ENCODE measurements around the gene CDH4.

CDH4 gene

DNA sequence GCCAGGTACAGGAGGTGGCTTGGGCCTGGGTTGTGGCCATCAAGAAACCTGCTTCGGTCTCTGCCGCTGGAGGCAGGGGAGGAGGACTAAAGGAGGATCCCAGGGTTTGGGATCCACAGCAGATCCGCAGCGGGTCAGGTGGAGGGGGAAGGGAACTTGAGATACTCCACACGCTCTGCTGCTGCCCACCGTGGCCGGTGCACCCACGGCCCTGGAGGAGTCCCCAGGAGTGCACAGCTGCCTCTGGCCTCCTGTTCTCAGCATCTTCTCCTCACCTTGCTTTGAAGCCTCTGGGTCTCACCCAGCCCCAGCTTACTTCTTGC is 286.8 kb downstream of the CDH4 start:
- H3K9ac ChIP-seq (ENCODE audit: low read depth, low read length) = no peak overlapping the region
- H3K36me3 ChIP-seq (ENCODE audit: insufficient read depth, low read length) = no peaks in the 10 kb centered on the region
- H3K27me3 ChIP-seq (ENCODE audit: control insufficient read depth, insufficient read depth, low read length) = no peaks in the 10 kb centered on the region
- no peaks in the 10 kb centered on the region for H3K4me1 ChIP-seq (ENCODE audit: control insufficient read depth, insufficient read depth, low read length)
- no peak overlapping the region for H3K4me3 ChIP-seq (ENCODE audit: low read length)
- H3K9me3 ChIP-seq (replicated peaks; ENCODE audit: low read length) = no peaks in the 10 kb centered on the region
- H3K4me2 ChIP-seq (ENCODE audit: low read length) = no peak overlapping the region

DNA sequence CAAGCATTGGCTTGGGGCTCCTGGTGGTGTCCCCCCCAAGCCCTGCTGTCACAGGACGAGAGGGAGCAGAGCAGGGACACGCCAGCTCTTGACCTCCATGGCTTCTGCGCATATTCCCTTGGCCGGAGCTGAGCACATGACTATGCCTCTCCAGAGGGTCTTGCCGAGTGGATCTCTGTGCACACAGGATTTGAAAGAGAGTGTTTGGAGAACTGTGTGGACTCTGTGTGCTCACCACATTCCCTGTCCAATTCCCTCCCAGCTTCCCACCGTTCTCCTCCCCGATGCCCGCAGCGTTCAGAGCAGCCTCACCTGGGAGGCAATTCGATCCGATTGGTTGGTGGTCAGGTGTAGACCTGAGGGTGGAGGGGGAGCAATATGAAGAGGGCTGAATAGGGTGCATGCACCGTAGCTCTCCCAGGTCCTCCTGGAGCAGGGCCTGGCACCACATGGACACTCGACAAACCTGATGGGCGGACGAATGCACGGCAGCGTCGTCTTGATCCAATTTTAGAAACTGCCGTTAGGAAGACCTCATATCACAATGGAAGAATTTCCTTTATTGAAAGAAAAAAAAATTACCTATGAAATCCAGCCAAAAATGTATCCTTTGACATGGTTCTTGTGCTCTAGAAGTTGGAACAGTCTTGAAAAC is 287.8 kb downstream of the CDH4 start:
- Histone ChIP-seq H3K36me3 (ENCODE audit: insufficient read depth, low read length) (no peaks in the 10 kb centered on the region), H3K4me3 (ENCODE audit: low read length) (no peak overlapping the region), H3K4me1 (ENCODE audit: control insufficient read depth, insufficient read depth, low read length) (no peaks in the 10 kb centered on the region), H3K27me3 (ENCODE audit: control insufficient read depth, insufficient read depth, low read length) (no peaks in the 10 kb centered on the region), H3K4me2 (ENCODE audit: low read length) (no peak overlapping the region), H3K9me3 (replicated peaks; ENCODE audit: low read length) (no peaks in the 10 kb centered on the region), H3K9ac (ENCODE audit: low read depth, low read length) (no peak overlapping the region)

DNA sequence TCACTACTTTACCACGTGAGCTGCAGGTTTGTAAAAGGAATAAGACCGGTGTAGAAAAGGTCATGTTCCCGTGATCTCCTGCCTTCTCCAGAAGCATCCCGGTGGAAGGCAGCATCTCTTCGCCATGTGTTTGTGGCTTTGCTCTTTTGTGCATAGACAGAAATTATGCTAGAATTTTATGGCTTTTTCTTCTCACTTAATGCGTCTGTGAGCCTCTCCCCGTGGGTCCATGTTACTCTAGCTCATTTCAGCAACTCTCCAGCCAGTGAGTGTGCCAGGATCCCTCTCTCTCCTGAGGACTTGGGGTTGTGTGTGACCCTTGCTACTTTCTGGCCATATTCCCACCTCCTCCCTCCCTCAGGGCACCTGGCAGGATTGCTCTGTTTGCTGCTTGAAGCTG is 289.5 kb downstream of the CDH4 start:
- no peak overlapping the region for H3K9ac ChIP-seq (ENCODE audit: low read depth, low read length)
- no peaks in the 10 kb centered on the region for H3K9me3 ChIP-seq (replicated peaks; ENCODE audit: low read length)
- H3K4me1 ChIP-seq (ENCODE audit: control insufficient read depth, insufficient read depth, low read length) = no peaks in the 10 kb centered on the region
- no peak overlapping the region for H3K4me3 ChIP-seq (ENCODE audit: low read length)
- H3K27me3 ChIP-seq (ENCODE audit: control insufficient read depth, insufficient read depth, low read length) = no peaks in the 10 kb centered on the region
- no peak overlapping the region for H3K4me2 ChIP-seq (ENCODE audit: low read length)
- no peaks in the 10 kb centered on the region for H3K36me3 ChIP-seq (ENCODE audit: insufficient read depth, low read length)

DNA sequence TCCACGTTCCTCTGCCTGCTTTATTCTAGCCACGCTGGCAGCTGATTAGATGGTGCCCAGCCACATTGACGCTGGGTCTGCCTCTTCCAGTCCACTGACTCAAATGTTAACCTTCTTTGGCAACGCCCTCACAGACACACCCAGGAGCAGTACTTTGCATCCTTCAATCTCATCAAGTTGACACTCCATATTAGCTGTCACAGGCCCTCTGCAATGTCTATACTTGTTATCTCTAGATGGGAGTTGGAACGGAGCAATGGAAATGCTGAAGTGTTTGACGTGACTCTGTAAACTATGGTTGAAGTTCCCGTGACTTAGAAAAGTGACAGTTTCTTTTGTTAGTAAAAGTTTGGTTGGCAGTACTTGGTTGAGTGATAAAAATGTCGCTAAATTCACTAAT is 291.0 kb downstream of the CDH4 start:
- Histone ChIP-seq H3K9ac (ENCODE audit: low read depth, low read length) (no peak overlapping the region), H3K4me2 (ENCODE audit: low read length) (no peak overlapping the region), H3K4me1 (ENCODE audit: control insufficient read depth, insufficient read depth, low read length) (no peaks in the 10 kb centered on the region), H3K9me3 (replicated peaks; ENCODE audit: low read length) (no peaks in the 10 kb centered on the region), H3K36me3 (ENCODE audit: insufficient read depth, low read length) (no peaks in the 10 kb centered on the region), H3K4me3 (ENCODE audit: low read length) (no peak overlapping the region), H3K27me3 (ENCODE audit: control insufficient read depth, insufficient read depth, low read length) (no peaks in the 10 kb centered on the region)

DNA sequence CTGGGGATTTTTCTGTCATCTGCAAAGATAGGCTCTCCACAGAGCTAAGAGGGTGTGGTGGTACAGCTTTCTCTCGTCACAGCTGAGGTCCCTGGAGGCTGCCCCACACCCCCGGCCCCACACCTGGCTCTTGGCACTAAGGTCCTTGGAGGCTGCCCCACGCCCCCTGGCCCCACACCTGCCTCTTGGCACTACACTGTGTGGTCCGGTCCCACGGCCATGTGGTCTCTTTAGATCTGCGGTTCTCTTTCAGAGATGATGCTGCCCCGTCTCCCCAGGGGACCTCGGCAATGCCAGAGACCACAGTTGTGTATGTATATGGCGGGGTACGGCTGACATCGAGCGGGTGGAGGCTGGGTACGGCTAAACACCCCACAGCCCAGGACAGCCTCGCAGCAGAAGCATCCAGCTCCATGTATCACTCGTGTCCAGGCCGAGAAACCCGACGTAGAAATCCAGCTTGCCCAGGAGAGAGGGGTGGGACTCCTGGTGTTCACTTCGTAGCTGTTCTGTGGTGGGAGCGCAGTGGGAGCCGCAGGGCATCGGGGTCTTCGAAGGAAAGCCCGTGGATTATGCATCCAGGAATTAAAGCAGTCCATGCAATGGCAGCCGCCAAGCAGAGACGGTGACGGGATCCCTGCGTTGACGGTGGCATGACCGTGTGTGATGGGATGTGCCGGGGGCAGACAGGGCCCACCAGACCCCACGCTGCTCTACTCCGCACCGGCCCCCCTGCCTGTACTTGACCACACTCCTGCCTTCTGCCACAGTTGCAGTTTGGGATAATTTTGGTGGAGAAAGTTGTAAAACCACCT is 292.1 kb downstream of the CDH4 start:
- H3K36me3 ChIP-seq (ENCODE audit: insufficient read depth, low read length) = no peaks in the 10 kb centered on the region
- no peak overlapping the region for H3K4me3 ChIP-seq (ENCODE audit: low read length)
- H3K9me3 ChIP-seq (replicated peaks; ENCODE audit: low read length) = no peaks in the 10 kb centered on the region
- no peaks in the 10 kb centered on the region for H3K4me1 ChIP-seq (ENCODE audit: control insufficient read depth, insufficient read depth, low read length)
- no peak overlapping the region for H3K4me2 ChIP-seq (ENCODE audit: low read length)
- H3K27me3 ChIP-seq (ENCODE audit: control insufficient read depth, insufficient read depth, low read length) = no peaks in the 10 kb centered on the region
- no peak overlapping the region for H3K9ac ChIP-seq (ENCODE audit: low read depth, low read length)

DNA sequence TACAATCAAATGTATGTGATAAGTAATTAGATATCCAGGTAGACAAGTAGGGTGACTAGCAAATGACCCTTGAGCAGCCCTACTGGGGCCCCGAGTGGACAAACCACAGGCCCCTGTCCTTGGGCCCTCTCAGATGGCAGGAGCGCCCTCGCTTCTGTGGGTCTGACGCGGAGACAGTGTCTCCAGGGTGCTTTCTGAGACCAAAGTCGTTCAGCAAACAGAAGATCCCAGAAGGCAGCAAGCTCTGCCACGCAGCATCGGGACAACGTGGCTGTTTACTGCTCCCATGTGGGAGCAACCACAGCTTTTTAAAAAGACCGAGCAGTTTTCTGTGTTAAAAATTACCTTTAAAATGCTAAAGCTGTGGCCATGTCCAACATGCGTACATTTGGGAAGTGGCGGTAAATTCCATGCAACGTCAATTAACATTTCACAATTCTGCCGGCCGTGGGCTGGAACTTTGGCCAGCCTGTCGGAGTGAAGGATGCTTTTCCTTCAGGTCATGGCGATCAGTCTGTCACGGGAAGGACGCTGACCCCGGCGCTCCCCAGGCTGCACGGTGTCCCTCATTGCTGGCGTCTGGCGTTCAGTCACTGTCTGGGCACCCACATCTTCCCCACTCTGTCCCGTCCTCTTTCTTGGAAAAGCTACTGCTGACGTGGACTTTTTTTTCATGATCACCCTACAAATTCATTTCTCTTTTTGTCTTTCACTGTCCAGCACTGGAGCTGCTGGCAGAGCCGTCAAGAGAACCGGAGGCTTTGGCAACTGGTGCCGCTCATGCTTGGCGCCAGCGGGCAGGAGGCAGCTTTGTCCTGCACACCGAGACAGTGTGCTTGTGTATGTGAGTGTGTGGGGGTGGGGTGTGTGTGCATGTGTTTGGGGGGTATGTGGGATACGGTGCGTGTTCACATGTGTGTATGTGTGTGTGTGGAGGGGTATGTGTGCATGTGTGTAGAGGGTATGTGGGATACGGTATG is 293.1 kb downstream of the CDH4 start:
- Histone ChIP-seq H3K27me3 (ENCODE audit: control insufficient read depth, insufficient read depth, low read length) (no peaks in the 10 kb centered on the region), H3K36me3 (ENCODE audit: insufficient read depth, low read length) (no peaks in the 10 kb centered on the region), H3K9ac (ENCODE audit: low read depth, low read length) (no peak overlapping the region), H3K9me3 (replicated peaks; ENCODE audit: low read length) (no peaks in the 10 kb centered on the region), H3K4me3 (ENCODE audit: low read length) (no peak overlapping the region), H3K4me1 (ENCODE audit: control insufficient read depth, insufficient read depth, low read length) (no peaks in the 10 kb centered on the region), H3K4me2 (ENCODE audit: low read length) (no peak overlapping the region)

DNA sequence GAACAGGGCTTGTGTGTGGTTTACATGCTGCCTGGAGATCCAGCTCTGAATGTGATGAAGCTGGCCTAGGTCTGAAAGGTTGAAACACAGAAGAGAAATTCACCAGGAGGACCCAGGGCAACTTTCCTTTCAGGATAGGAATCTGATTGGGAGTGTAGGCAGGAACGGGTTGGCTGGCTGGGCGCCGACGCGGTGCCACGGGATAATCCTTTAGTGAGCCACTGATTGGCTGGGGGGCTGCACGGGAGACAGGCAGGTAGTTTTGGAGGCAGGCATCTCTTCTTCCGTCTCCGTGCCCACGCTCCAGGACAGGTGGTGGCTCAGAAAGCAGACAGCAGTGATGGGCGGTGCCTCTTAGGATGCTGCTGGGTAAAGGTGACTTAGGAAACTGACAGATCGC is 294.6 kb downstream of the CDH4 start:
- H3K4me3 ChIP-seq (ENCODE audit: low read length) = no peak overlapping the region
- H3K9me3 ChIP-seq (replicated peaks; ENCODE audit: low read length) = no peaks in the 10 kb centered on the region
- no peak overlapping the region for H3K4me2 ChIP-seq (ENCODE audit: low read length)
- no peak overlapping the region for H3K9ac ChIP-seq (ENCODE audit: low read depth, low read length)
- no peaks in the 10 kb centered on the region for H3K36me3 ChIP-seq (ENCODE audit: insufficient read depth, low read length)
- no peaks in the 10 kb centered on the region for H3K4me1 ChIP-seq (ENCODE audit: control insufficient read depth, insufficient read depth, low read length)
- no peaks in the 10 kb centered on the region for H3K27me3 ChIP-seq (ENCODE audit: control insufficient read depth, insufficient read depth, low read length)

DNA sequence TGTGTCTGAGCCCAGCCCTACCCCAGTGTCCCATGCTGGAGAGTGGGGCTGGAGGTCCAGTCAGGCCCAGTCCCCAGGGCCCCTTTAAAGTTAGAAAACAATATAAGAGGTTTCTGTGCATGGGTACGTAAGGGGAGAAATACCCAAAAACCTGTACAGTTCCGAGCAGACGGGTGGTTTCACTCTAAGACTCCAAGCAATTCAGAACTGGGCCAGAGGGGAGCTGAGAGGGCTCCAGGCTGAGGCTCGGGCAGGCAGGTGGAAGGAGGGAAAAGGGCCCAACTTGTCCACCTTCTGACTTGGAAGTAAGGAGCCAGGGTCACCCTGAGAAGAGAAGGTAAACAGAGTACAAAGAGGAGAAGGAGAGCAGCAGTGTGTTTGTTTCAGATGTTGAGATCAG is 296.0 kb downstream of the CDH4 start:
- no peaks in the 10 kb centered on the region for H3K9me3 ChIP-seq (replicated peaks; ENCODE audit: low read length)
- no peaks in the 10 kb centered on the region for H3K36me3 ChIP-seq (ENCODE audit: insufficient read depth, low read length)
- H3K27me3 ChIP-seq (ENCODE audit: control insufficient read depth, insufficient read depth, low read length) = no peaks in the 10 kb centered on the region
- H3K4me1 ChIP-seq (ENCODE audit: control insufficient read depth, insufficient read depth, low read length) = no peaks in the 10 kb centered on the region
- H3K4me3 ChIP-seq (ENCODE audit: low read length) = no peak overlapping the region
- H3K9ac ChIP-seq (ENCODE audit: low read depth, low read length) = no peak overlapping the region
- H3K4me2 ChIP-seq (ENCODE audit: low read length) = no peak overlapping the region

DNA sequence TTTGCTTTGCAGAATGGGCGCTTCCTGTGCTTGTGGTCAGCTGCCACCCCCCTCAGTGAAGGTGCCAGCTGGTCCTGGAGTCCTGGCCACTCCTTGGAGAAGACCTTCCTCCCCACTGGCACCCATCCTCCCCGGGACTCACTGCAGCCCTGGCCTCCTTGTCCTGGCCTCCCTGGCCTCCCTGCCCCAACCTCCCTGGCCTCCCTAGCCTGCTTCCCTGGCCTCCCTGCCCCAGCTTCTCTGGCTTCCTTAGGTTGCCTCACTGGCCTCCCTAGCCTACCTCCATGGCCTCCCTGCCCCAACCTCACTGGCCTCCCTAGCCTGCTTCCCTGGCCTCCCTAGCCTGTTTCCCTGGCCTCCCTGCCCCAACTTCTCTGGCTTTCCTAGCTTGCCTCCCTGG is 297.8 kb downstream of the CDH4 start:
- Histone ChIP-seq H3K9ac (ENCODE audit: low read depth, low read length) (no peak overlapping the region), H3K36me3 (ENCODE audit: insufficient read depth, low read length) (no peaks in the 10 kb centered on the region), H3K4me2 (ENCODE audit: low read length) (no peak overlapping the region), H3K9me3 (replicated peaks; ENCODE audit: low read length) (no peaks in the 10 kb centered on the region), H3K4me3 (ENCODE audit: low read length) (no peak overlapping the region), H3K27me3 (ENCODE audit: control insufficient read depth, insufficient read depth, low read length) (no peaks in the 10 kb centered on the region), H3K4me1 (ENCODE audit: control insufficient read depth, insufficient read depth, low read length) (peaks cover 4% of the 10 kb centered on the region)

DNA sequence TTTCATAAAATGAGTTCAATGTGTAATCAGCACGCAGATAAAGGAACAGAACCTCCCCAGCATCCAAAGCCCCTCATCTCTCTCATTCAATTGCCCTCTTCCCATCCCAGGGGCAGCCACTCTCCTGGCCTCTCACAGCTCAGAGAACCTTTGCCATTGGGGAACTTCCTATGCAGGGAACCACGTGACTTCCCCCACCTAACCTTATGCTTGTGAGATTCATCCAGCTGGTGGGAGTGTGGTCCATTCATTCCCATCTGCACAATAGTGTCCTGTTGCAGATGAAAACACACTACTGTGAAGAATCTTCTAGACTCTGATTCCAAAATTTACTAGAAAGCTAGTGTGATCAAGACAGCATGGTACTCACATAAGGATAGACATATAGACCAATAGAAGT is 299.3 kb downstream of the CDH4 start:
- no peaks in the 10 kb centered on the region for H3K9me3 ChIP-seq (replicated peaks; ENCODE audit: low read length)
- no peaks in the 10 kb centered on the region for H3K36me3 ChIP-seq (ENCODE audit: insufficient read depth, low read length)
- no peak overlapping the region for H3K4me3 ChIP-seq (ENCODE audit: low read length)
- no peak overlapping the region for H3K9ac ChIP-seq (ENCODE audit: low read depth, low read length)
- no peaks in the 10 kb centered on the region for H3K27me3 ChIP-seq (ENCODE audit: control insufficient read depth, insufficient read depth, low read length)
- H3K4me2 ChIP-seq (ENCODE audit: low read length) = no peak overlapping the region
- H3K4me1 ChIP-seq (ENCODE audit: control insufficient read depth, insufficient read depth, low read length) = peaks cover 17% of the 10 kb centered on the region

DNA sequence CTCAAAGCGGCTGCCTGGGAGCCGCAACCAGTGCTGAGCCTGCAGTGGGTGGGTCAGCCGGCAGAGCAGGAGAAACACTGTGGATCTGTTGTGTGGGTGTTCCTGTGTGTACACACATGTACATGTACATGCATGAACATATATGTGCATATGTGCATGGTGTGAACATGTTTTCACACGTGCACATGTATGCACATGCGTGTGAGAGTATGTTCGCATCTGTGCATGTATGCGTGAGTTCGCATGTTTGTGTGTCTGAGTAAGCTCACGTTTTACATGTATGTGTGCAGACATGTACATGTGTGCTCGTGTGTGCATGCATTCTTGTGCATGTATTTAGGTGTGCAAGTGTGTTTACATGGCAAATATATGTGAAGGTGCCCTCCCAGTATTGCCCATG is 302.6 kb downstream of the CDH4 start:
- Histone ChIP-seq H3K4me3 (ENCODE audit: low read length) (no peak overlapping the region), H3K4me2 (ENCODE audit: low read length) (no peak overlapping the region), H3K9me3 (replicated peaks; ENCODE audit: low read length) (no peaks in the 10 kb centered on the region), H3K36me3 (ENCODE audit: insufficient read depth, low read length) (no peaks in the 10 kb centered on the region), H3K9ac (ENCODE audit: low read depth, low read length) (no peak overlapping the region), H3K27me3 (ENCODE audit: control insufficient read depth, insufficient read depth, low read length) (no peaks in the 10 kb centered on the region), H3K4me1 (ENCODE audit: control insufficient read depth, insufficient read depth, low read length) (peaks cover 49% of the 10 kb centered on the region)
